22Rv1 (cell line): ENCODE data around the gene ACOXL.

ENCODE experiments used
- ZFX ChIP-seq: fragments of 450-650 bp; IDR thresholded peaks from 2 replicates; pipeline ENCODE4 v1.6.1; 2017; ENCODE audit warnings: antibody characterized with exemption, borderline replicate concordance
- TF ChIP-seq, protein P1 (sequence below): fragments of 450-650 bp; IDR thresholded peaks from 2 replicates; pipeline ENCODE4 v1.5.1; 2017; ENCODE audit warnings: mild to moderate bottlenecking

GRCh38 chr2:111037128-111037527, 304.8 kb downstream of the ACOXL start:
- TF ChIP-seq, protein P1, sequence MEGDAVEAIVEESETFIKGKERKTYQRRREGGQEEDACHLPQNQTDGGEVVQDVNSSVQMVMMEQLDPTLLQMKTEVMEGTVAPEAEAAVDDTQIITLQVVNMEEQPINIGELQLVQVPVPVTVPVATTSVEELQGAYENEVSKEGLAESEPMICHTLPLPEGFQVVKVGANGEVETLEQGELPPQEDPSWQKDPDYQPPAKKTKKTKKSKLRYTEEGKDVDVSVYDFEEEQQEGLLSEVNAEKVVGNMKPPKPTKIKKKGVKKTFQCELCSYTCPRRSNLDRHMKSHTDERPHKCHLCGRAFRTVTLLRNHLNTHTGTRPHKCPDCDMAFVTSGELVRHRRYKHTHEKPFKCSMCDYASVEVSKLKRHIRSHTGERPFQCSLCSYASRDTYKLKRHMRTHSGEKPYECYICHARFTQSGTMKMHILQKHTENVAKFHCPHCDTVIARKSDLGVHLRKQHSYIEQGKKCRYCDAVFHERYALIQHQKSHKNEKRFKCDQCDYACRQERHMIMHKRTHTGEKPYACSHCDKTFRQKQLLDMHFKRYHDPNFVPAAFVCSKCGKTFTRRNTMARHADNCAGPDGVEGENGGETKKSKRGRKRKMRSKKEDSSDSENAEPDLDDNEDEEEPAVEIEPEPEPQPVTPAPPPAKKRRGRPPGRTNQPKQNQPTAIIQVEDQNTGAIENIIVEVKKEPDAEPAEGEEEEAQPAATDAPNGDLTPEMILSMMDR: no peak
- no peak for TF ChIP-seq ZFX
